ENCODE data around the gene MBD5.

DNA sequence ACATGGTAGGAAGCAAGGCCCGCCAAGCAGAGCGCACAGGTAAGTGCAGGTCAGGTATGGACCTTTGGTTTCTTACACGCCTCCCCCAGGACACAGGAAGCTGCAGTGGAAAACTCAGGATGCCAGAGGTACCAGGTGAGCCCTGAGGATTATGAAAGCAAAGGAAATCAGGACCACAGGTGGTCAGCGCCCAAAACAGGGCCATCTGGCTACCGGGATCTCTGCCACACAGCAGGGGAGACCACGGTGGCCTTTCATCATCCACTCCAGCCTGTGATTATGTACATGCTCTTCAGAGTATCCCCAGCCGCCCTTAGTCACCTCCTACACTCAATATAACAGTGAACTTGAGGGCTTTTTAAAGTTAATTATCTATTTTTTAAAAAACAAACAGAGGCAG lies 498.1 kb downstream of the MBD5 start:
- TF ChIP-seq, protein P1, sequence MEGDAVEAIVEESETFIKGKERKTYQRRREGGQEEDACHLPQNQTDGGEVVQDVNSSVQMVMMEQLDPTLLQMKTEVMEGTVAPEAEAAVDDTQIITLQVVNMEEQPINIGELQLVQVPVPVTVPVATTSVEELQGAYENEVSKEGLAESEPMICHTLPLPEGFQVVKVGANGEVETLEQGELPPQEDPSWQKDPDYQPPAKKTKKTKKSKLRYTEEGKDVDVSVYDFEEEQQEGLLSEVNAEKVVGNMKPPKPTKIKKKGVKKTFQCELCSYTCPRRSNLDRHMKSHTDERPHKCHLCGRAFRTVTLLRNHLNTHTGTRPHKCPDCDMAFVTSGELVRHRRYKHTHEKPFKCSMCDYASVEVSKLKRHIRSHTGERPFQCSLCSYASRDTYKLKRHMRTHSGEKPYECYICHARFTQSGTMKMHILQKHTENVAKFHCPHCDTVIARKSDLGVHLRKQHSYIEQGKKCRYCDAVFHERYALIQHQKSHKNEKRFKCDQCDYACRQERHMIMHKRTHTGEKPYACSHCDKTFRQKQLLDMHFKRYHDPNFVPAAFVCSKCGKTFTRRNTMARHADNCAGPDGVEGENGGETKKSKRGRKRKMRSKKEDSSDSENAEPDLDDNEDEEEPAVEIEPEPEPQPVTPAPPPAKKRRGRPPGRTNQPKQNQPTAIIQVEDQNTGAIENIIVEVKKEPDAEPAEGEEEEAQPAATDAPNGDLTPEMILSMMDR (IDR thresholded peaks at IDR 0.05) = no peak
- no peak for TF ChIP-seq EP300 (IDR thresholded peaks at IDR 0.05)

Measured in stomach (tissue), 4 donors.